ENCODE data around the gene PDE2A.

Gene PDE2A

GRCh38 chr11:72657411-72658100 is 16.7 kb downstream of the PDE2A start:
- DNase-seq (ENCODE audit: low read depth in 2 of 2) = no peak

GRCh38 chr11:72655896-72656464 is 18.2 kb downstream of the PDE2A start:
- no peak for DNase-seq (ENCODE audit: low read depth in 2 of 2)

- no peak for DNase-seq (ENCODE audit: low read depth in 2 of 2)
These were observed 19.2 kb downstream of the PDE2A start for GRCh38 chr11:72655014-72655413.

GRCh38 chr11:72653649-72654048 is 20.6 kb downstream of the PDE2A start:
- no peak for DNase-seq (ENCODE audit: low read depth in 2 of 2)

GRCh38 chr11:72652873-72653630 is 21.2 kb downstream of the PDE2A start:
- DNase-seq (ENCODE audit: low read depth in 2 of 2) = no peak

GRCh38 chr11:72652133-72652532 is 22.1 kb downstream of the PDE2A start:
- no peak for DNase-seq (ENCODE audit: low read depth in 2 of 2)

GRCh38 chr11:72649215-72649976 is 24.8 kb downstream of the PDE2A start:
- no peak for DNase-seq (ENCODE audit: low read depth in 2 of 2)

- no peak for DNase-seq (ENCODE audit: low read depth in 2 of 2)
These were observed 25.7 kb downstream of the PDE2A start for GRCh38 chr11:72648384-72649136.

GRCh38 chr11:72647882-72648281 is 26.3 kb downstream of the PDE2A start:
- no peak for DNase-seq (ENCODE audit: low read depth in 2 of 2)

GRCh38 chr11:72646472-72646871 is 27.8 kb downstream of the PDE2A start:
- DNase-seq (ENCODE audit: low read depth in 2 of 2) = no peak

GRCh38 chr11:72646024-72646423 is 28.2 kb downstream of the PDE2A start:
- no peak for DNase-seq (ENCODE audit: low read depth in 2 of 2)

- DNase-seq (ENCODE audit: low read depth in 2 of 2) = no peak
These were observed 30.7 kb downstream of the PDE2A start for GRCh38 chr11:72643547-72643946.

GRCh38 chr11:72642884-72643522 is 31.2 kb downstream of the PDE2A start:
- DNase-seq (ENCODE audit: low read depth in 2 of 2) = peak; percentile 34 to 52

GRCh38 chr11:72642043-72642883 is 32.0 kb downstream of the PDE2A start:
- DNase-seq (ENCODE audit: low read depth in 2 of 2) = no peak

GRCh38 chr11:72641522-72642042 is 32.6 kb downstream of the PDE2A start:
- DNase-seq (ENCODE audit: low read depth in 2 of 2) = no peak

- DNase-seq (ENCODE audit: low read depth in 2 of 2) = no peak
These were observed 34.5 kb downstream of the PDE2A start for GRCh38 chr11:72639502-72640375.

- DNase-seq (ENCODE audit: low read depth in 2 of 2) = no peak
These were observed 36.3 kb downstream of the PDE2A start for GRCh38 chr11:72637926-72638325.

- DNase-seq (ENCODE audit: low read depth in 2 of 2) = no peak
These were observed 37.0 kb downstream of the PDE2A start for GRCh38 chr11:72637198-72637597.

- DNase-seq (ENCODE audit: low read depth in 2 of 2) = no peak
These were observed 37.8 kb downstream of the PDE2A start for GRCh38 chr11:72636376-72636775.
